HEK293T (cell line): ENCODE data around the gene CERCAM.

ENCODE experiments used
- BHLHE40 ChIP-seq: fragments of 450-650 bp; IDR thresholded peaks from 2 replicates; pipeline ENCODE4 v1.6.1; 2016; ENCODE audit warnings: mild to moderate bottlenecking, moderate library complexity, borderline replicate concordance
- FOXA1 ChIP-seq: fragments of 450-650 bp; IDR thresholded peaks from 2 replicates; pipeline ENCODE4 v1.6.1; 2016; ENCODE audit warnings: mild to moderate bottlenecking
- FOXK2 ChIP-seq: fragments of 450-650 bp; IDR thresholded peaks from 2 replicates; pipeline ENCODE4 v1.6.1; 2016; ENCODE audit warnings: mild to moderate bottlenecking
- LEF1 ChIP-seq: fragments of 450-650 bp; IDR thresholded peaks from 2 replicates; pipeline ENCODE4 v1.6.1; 2017; ENCODE audit warnings: mild to moderate bottlenecking, borderline replicate concordance
- PKNOX1 ChIP-seq: fragments of 450-650 bp; IDR thresholded peaks from 2 replicates; pipeline ENCODE4 v1.6.1; 2016
- SP1 ChIP-seq: fragments of 450-650 bp; IDR thresholded peaks from 2 replicates; pipeline ENCODE4 v1.6.1; 2017

DNA sequence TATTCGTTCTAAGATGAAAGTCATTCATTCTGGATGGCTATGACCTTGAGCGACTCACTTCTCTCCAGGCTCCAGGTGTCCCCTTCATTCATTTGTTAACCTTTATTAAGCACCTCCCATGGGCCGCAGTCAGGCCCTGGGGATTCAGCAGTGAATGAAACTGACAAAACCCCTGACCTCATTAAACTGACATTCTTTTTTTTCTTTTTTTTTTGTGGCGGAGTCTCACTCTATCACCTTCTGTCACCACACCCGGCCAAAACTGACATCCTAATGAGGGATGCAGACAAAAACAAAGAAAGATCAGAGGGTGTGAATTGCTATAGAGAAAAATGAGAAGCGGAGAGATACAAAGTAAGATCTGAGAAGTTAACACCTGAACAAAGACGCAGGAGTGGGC lies 18.6 kb downstream of the CERCAM start:
- TF ChIP-seq FOXK2 (no peak), LEF1 (no peak), BHLHE40 (no peak), SP1 (no peak), FOXA1 (no peak), PKNOX1 (no peak)
